MCF 10A (cell line): ENCODE data around the gene RPS19. TPM values are rescaled to one million over a fixed set of nuclear protein-coding genes. Genes with fewer than 3 reads are reported as not detected.

Source experiments
- BruUV-seq: library from RNA; stranded (reverse); fragments of 400-500 nt; replicated peaks from 2 replicates; lab custom pipeline; 2021; lab: Mats Ljungman, UMichigan
- CTCF ChIA-PET: fragments of 300-600 bp; sonication (Branson Sonifier 250); formaldehyde crosslinking; extraction: SDS; loops from one replicate; lab custom pipeline; 2021; ENCODE audit warnings: antibody characterized with exemption, inconsistent platforms; lab: Yijun Ruan, JAX
- POLR2A ChIA-PET: fragments of 300-600, 350-650 bp; sonication (Branson Sonifier 250); formaldehyde crosslinking; extraction: SDS; loops from one replicate; lab custom pipeline; 2020; ENCODE audit warnings: antibody characterized with exemption, inconsistent platforms; lab: Yijun Ruan, JAX
- DNase-seq: peaks from one replicate; pipeline ENCODE4 v3.0.0-alpha.2; 2018; ENCODE audit not compliant: unreplicated experiment
- H3K27ac Mint-ChIP-seq: one replicate; pipeline ENCODE4 v1.8.0; 2022; ENCODE audit warnings: mild to moderate bottlenecking, low read depth, mixed read lengths; ENCODE audit not compliant: unreplicated experiment
- H3K27me3 Mint-ChIP-seq: one replicate; pipeline ENCODE4 v1.8.0; 2022; ENCODE audit warnings: mixed read lengths; ENCODE audit not compliant: insufficient read depth, unreplicated experiment
- H3K36me3 Mint-ChIP-seq: one replicate; pipeline ENCODE4 v1.8.0; 2022; ENCODE audit warnings: mild to moderate bottlenecking, moderate library complexity, mixed read lengths; ENCODE audit not compliant: insufficient read depth, unreplicated experiment
- H3K4me1 Mint-ChIP-seq: one replicate; pipeline ENCODE4 v1.8.0; 2022; ENCODE audit warnings: mixed read lengths; ENCODE audit not compliant: insufficient read depth, unreplicated experiment
- H3K4me3 Mint-ChIP-seq: one replicate; pipeline ENCODE4 v1.8.0; 2022; ENCODE audit warnings: mild to moderate bottlenecking, moderate library complexity, mixed read lengths; ENCODE audit not compliant: unreplicated experiment
- H3K9me3 Mint-ChIP-seq: one replicate; pipeline ENCODE4 v1.8.0; 2022; ENCODE audit warnings: mixed read lengths; ENCODE audit not compliant: unreplicated experiment
- intact Hi-C: fragments of 100-400 bp; cut with micrococcal nuclease; formaldehyde crosslinking; loops from 2 replicates; pipeline ENCODE4 v1.14.1; 2022
- total RNA-seq: library from RNA; stranded (reverse); gene quantifications from 2 replicates; pipeline ENCODE4 v1.2.3, GENCODE V29; 2022
- TF ChIP-seq, protein P1 (sequence below): fragments of 200-600 bp; IDR thresholded peaks from one replicate; pipeline ENCODE4 v1.8.0; 2022; ENCODE audit warnings: antibody characterized with exemption, mild to moderate bottlenecking; ENCODE audit not compliant: unreplicated experiment

RPS19 gene
- total RNA-seq, 1 experiment from 2014 or later = 3,060 TPM

DNA sequence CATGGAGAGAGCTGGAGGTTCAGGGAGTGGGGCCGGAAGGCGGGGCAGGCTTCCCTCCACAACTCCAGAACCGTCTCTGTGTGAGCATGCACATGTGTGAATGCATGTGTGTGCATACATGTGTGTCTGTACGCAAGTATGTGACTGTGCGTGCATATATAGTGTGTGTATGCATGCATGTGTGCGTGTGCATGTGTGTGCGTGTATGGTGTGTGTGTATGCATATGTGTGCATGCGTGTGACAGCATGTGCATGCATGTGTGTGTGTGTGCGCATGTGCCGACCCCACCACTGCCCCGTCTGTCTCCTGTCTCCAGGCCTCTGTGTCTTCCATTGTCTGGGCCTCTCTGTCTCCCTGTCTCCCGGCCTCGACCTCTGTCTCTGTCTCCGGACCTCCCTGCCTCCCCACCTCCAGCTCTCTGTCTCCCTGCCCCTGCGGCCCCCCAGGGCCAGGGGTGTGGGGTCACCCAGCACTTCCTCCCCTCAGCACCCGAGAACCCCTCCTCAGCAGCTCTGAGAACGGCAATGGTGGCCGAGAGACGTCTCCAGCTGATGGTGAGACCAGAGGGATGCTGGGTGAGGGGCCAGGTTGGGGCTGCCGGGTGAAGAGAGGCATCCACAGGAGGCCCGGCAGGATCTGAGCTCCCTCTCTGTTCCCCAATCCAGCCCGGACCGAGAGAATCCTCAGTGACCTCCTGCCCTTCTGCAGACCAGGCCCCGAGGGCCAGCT is 45.4 kb downstream of the RPS19 start:
- Mint-ChIP-seq H3K27me3 (no peaks in the 10 kb centered on the region), H3K9me3 (no peaks in the 10 kb centered on the region), H3K4me1 (peaks cover 3% of the 10 kb centered on the region), H3K27ac (no peak overlapping the region), H3K4me3 (no peak overlapping the region), H3K36me3 (peaks cover 70% of the 10 kb centered on the region)
- ChIA-PET CTCF (interaction anchor here (1.4 kb wide), 1 partner anchor 29 kb away, joined by 5 read pairs; no protein-coding TSS in a partner anchor), POLR2A (interaction anchor here (0.6 kb wide), 1 partner anchor 1713 kb away, joined by 5 read pairs; no protein-coding TSS in a partner anchor)
- no TSS peak for BruUV-seq
- intact Hi-C loops = no loop called here
- DNase-seq = no peak
- TF ChIP-seq, protein P1, sequence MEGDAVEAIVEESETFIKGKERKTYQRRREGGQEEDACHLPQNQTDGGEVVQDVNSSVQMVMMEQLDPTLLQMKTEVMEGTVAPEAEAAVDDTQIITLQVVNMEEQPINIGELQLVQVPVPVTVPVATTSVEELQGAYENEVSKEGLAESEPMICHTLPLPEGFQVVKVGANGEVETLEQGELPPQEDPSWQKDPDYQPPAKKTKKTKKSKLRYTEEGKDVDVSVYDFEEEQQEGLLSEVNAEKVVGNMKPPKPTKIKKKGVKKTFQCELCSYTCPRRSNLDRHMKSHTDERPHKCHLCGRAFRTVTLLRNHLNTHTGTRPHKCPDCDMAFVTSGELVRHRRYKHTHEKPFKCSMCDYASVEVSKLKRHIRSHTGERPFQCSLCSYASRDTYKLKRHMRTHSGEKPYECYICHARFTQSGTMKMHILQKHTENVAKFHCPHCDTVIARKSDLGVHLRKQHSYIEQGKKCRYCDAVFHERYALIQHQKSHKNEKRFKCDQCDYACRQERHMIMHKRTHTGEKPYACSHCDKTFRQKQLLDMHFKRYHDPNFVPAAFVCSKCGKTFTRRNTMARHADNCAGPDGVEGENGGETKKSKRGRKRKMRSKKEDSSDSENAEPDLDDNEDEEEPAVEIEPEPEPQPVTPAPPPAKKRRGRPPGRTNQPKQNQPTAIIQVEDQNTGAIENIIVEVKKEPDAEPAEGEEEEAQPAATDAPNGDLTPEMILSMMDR = no peak

DNA sequence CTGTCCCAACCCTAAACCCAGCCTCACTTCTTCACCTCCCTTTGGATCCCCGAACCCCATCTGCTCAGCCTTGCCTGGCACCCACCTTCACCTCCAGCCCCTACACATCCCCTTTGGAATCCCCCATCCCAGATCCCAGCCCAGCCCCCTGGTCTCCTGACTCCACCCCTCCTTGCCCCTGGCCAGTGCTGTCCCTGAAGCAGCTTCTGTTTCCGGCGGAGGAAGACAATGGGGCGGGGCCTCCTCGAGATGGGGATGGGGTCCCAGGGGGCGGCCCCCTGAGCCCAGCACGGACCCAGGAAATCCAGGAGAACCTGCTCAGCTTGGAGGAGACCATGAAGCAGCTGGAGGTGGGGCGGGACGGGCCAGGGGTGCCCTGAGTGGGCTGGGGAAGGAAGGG is 46.2 kb downstream of the RPS19 start:
- H3K9me3 Mint-ChIP-seq = no peaks in the 10 kb centered on the region
- H3K27ac Mint-ChIP-seq = no peak overlapping the region
- ChIA-PET POLR2A (interaction anchor here (0.7 to 1.3 kb wide), 2 partner anchors 13 to 45 kb away, joined by 3 to 4 read pairs; no protein-coding TSS in a partner anchor), CTCF (no interaction called here)
- TF ChIP-seq, protein P1 = no peak
- no peaks in the 10 kb centered on the region for H3K27me3 Mint-ChIP-seq
- H3K4me3 Mint-ChIP-seq = no peak overlapping the region
- peaks cover 6% of the 10 kb centered on the region for H3K4me1 Mint-ChIP-seq
- DNase-seq = no peak
- intact Hi-C loops = no loop called here
- peaks cover 61% of the 10 kb centered on the region for H3K36me3 Mint-ChIP-seq
- BruUV-seq = no TSS peak

DNA sequence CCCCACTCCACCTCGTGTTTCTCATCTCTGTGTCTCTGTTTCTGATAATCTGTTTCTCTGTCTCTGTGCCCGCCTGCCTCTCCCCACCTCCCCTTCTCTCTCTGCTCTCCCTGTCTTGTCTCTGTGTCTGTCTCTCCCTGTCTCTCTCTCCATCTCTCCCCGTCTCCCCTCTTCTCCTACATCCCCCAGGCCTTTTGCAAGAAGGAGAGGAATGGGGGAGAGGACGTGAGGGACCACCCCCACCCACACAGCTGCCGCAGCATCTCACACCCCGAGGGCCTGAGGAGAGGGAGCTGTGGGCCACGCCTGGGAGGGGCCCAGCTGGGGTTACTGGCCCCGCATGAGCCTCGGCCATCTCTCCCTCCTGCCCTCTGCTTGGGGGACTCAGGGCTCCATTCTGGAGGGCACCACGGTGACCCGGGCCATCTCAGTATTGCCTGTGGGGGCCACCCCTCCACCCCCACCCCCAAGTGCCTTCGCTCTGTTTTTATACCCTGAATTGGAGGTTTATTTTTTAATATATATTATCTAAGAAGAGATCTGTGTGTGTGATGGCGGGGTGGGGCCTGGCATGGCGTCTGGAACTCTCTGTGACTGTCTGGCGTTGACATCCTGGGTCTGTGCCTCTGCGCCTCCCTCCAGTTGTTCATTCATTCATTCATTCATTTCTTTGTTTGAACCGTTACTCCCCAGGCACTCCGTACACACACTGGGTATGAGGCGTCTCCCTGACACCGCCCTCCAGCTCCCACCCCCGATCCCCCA is 47.0 kb downstream of the RPS19 start:
- ChIA-PET CTCF (interaction anchor here (0.6 to 0.7 kb wide), 2 partner anchors 89 to 127 kb away, joined by 3 read pairs; no protein-coding TSS in a partner anchor), POLR2A (interaction anchor here (0.7 to 1.3 kb wide), 2 partner anchors 12 to 45 kb away, joined by 3 to 4 read pairs; no protein-coding TSS in a partner anchor)
- H3K36me3 Mint-ChIP-seq = peaks cover 53% of the 10 kb centered on the region
- H3K4me3 Mint-ChIP-seq = no peak overlapping the region
- H3K27ac Mint-ChIP-seq = no peak overlapping the region
- TF ChIP-seq, protein P1 = no peak
- DNase-seq = no peak
- BruUV-seq = TSS peak; percentile 25
- H3K27me3 Mint-ChIP-seq = no peaks in the 10 kb centered on the region
- peaks cover 6% of the 10 kb centered on the region for H3K4me1 Mint-ChIP-seq
- intact Hi-C loops = no loop called here
- no peaks in the 10 kb centered on the region for H3K9me3 Mint-ChIP-seq
